ENCODE measurements around the gene FARS2.

Gene FARS2

GRCh38 chr6:5670381-5670780 is 409.1 kb downstream of the FARS2 start:
- H3K4me3 ChIP-seq (ENCODE audit: low read depth, low read length): no peak overlapping the region

GRCh38 chr6:5670811-5671561 is 409.7 kb downstream of the FARS2 start:
- TF ChIP-seq, protein P1, sequence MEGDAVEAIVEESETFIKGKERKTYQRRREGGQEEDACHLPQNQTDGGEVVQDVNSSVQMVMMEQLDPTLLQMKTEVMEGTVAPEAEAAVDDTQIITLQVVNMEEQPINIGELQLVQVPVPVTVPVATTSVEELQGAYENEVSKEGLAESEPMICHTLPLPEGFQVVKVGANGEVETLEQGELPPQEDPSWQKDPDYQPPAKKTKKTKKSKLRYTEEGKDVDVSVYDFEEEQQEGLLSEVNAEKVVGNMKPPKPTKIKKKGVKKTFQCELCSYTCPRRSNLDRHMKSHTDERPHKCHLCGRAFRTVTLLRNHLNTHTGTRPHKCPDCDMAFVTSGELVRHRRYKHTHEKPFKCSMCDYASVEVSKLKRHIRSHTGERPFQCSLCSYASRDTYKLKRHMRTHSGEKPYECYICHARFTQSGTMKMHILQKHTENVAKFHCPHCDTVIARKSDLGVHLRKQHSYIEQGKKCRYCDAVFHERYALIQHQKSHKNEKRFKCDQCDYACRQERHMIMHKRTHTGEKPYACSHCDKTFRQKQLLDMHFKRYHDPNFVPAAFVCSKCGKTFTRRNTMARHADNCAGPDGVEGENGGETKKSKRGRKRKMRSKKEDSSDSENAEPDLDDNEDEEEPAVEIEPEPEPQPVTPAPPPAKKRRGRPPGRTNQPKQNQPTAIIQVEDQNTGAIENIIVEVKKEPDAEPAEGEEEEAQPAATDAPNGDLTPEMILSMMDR (IDR thresholded peaks at IDR 0.05; ENCODE audit: control insufficient read depth, extremely low read depth, insufficient read depth): no peak
- DNase-seq (ENCODE audit: low read depth): no peak

More at GRCh38 chr6:5670381-5670780, 409.1 kb downstream of the FARS2 start:
- DNase-seq (ENCODE audit: low read depth): no peak
- TF ChIP-seq, protein P1 (IDR thresholded peaks at IDR 0.05; ENCODE audit: control insufficient read depth, extremely low read depth, insufficient read depth): no peak

DNA sequence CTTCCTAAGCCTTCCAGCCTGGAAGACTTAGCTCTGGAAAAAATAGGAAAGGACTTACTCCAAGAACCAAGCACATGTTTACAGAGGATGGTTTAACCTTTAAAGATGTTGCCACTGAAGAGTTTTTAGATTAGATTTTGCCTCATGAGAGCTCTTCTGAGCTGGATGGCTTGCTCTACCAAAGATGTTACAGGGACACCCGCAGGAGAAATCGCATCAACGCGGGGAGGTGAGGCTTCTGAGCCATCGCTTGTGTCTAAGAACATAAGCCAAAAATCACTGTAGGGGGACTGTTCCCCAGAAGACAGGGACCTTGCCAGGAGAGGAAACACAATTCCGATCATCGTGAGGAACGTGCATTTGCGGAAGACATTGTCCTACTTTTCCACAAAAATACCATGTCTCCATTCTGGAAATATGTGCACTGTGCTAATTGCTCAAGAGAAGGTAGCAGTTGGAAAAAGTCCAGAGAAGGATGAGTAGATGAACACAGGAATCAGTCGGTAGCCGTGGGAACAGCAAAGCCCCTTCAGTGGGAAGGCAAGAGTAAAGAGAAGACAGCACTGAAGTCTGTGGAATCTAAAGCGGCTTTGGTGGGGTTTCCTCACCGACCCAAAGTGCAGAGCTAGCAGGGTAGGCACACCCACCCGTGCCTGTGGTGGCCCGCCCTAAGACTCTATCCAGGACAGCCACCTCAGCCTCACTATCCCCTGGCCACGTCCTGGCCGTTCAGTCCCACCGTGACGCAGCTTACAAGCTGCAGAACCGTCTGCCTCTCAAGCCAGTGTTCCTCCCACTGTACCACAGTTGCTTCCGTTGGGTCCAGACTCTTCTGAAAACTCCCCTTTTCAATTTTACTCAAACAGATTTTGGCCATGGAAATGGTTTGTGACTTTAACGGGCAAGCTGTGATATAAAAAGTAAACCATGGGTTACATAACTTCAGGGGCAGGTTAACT is 410.6 kb downstream of the FARS2 start:
- H3K4me3 ChIP-seq (ENCODE audit: low read depth, low read length): no peak overlapping the region
- TF ChIP-seq, protein P1 (IDR thresholded peaks at IDR 0.05; ENCODE audit: control insufficient read depth, extremely low read depth, insufficient read depth): no peak
- DNase-seq (ENCODE audit: low read depth): no peak

More at GRCh38 chr6:5670811-5671561, 409.7 kb downstream of the FARS2 start:
- H3K4me3 ChIP-seq (ENCODE audit: low read depth, low read length): no peak overlapping the region

DNA sequence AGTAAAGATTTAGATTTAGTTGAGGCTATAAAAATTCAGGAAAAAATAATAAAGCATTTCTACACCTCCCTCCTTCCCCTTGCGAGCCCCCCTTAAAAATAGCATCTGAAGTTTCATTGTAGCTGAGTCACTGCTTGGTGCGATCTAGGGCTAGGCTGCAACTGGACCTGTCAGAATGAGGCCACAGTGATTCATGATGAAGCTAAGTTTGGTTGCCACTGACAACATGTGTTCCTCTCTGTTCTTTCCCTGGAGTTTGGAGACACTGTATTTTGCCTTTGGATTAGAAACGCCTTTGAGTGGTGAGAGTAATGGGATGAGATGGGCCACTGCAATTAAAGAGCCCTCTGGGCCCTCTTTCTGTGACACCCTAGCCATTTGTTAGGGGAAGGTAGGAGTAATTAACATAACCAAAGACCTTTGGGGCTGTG is 411.3 kb downstream of the FARS2 start:
- TF ChIP-seq, protein P1 (IDR thresholded peaks at IDR 0.05; ENCODE audit: control insufficient read depth, extremely low read depth, insufficient read depth): no peak
- no peak for DNase-seq (ENCODE audit: low read depth)
- H3K4me3 ChIP-seq (ENCODE audit: low read depth, low read length): no peak overlapping the region

DNA sequence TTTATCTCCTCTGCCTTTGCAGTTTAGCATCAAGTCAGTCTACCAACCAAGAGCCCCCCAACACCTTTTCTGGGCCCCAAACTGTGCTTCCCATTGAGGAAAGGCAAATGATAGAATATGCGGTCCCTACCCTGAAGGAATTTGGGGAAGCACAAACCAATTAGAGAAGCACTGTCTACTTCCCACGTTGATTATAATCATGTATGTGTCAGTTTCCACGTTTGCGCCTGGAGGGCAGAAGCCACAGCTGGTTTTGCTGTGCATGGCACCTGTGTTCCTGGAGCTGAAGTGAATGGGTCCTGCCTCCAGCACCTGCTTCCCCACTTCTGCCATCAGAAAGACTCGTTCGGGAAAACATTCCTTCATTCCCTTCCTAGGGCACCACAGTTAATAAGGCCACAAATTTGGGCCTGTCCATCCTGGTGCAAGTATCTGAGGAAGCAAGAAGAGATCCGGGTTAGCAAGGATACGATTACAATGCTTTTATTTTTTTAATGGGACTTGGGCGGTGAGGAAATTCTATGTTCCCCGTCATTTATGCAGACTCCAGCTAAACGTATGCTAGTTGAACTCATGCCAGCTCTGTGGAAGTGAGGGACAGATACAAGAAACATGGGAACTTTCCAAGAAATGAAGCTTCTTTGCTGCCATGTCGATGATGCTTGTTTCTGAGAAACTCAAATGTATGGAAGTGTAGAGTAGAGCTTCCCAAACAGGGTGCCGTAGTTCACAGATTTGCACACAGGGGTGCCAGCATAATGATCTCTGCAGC is 411.9 kb downstream of the FARS2 start:
- TF ChIP-seq, protein P1 (IDR thresholded peaks at IDR 0.05; ENCODE audit: control insufficient read depth, extremely low read depth, insufficient read depth): no peak
- no peak for DNase-seq (ENCODE audit: low read depth)

GRCh38 chr6:5674141-5674540 is 412.8 kb downstream of the FARS2 start:
- no peak overlapping the region for H3K4me3 ChIP-seq (ENCODE audit: low read depth, low read length)
- DNase-seq (ENCODE audit: low read depth): no peak
- TF ChIP-seq, protein P1 (IDR thresholded peaks at IDR 0.05; ENCODE audit: control insufficient read depth, extremely low read depth, insufficient read depth): no peak

More for the DNA sequence above, 411.9 kb downstream of the FARS2 start:
- H3K4me3 ChIP-seq (ENCODE audit: low read depth, low read length): no peak overlapping the region
